HG03565 (cell line): ENCODE measurements around the gene SLC38A2.

Source experiments
- ATAC-seq: cut with Tn5 transposase; IDR thresholded peaks from one replicate; pipeline ENCODE4 v1.9.1; 2021; ENCODE audit warnings: mild to moderate bottlenecking, moderate library complexity; ENCODE audit not compliant: unreplicated experiment

SLC38A2 gene

GRCh38 chr12:46362895-46363581 lies 9.5 kb downstream of the SLC38A2 start:
- no peak for ATAC-seq

DNA sequence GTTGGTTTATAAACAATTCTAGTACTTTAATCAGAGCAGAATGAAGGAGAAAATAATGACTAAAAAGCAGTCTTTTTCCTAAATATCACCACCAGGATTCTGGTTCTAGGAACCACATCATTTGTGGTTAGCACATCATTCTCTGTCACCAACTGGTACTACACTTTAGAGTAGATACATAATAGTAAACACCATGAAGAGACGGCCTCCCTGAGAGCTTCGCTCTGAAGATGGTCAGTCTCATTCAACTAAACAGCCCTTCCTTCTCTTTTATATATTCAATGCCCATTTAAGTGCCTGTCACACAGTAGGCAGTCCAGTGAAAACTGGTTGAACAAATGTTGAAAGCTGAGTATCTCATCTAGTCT lies 10.9 kb downstream of the SLC38A2 start:
- no peak for ATAC-seq

DNA sequence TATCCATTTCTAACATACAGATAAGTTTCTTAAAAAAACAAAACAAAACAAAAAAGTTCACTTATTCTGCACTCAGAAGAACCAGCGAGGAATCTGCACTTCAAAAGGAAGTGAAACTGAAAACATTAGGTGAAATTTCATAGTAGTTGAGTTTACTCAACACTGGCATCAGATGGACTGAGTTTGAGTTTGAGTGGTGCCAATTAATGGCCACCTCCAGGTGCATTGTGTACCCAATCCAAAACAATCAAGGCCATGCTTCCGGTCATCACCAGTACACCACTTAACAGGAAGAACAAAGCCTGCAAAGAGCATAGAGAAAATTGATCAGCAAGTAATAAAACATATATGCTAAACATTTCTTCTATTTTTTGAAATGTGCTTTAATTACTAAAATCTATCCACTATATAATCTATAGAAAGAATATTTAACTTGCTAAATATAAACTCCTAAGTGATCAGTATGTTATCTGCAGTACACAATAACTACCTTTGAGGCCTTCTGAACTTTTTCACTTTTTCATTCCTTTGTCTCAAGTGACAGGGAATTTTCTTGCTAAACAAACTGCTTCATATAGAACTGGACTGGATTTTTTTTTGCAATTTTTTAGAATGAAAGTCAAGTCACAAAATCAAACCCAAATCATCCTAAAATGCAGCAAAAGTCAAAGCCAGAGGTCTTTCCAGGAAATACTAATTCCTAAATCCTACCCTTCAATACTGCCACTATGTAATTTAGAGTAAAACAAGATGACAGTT lies 11.5 kb downstream of the SLC38A2 start:
- ATAC-seq, result peak; percentile 55

GRCh38 chr12:46360370-46360769 lies 12.2 kb downstream of the SLC38A2 start:
- no peak for ATAC-seq

GRCh38 chr12:46359667-46360280 lies 12.8 kb downstream of the SLC38A2 start:
- ATAC-seq, result no peak

DNA sequence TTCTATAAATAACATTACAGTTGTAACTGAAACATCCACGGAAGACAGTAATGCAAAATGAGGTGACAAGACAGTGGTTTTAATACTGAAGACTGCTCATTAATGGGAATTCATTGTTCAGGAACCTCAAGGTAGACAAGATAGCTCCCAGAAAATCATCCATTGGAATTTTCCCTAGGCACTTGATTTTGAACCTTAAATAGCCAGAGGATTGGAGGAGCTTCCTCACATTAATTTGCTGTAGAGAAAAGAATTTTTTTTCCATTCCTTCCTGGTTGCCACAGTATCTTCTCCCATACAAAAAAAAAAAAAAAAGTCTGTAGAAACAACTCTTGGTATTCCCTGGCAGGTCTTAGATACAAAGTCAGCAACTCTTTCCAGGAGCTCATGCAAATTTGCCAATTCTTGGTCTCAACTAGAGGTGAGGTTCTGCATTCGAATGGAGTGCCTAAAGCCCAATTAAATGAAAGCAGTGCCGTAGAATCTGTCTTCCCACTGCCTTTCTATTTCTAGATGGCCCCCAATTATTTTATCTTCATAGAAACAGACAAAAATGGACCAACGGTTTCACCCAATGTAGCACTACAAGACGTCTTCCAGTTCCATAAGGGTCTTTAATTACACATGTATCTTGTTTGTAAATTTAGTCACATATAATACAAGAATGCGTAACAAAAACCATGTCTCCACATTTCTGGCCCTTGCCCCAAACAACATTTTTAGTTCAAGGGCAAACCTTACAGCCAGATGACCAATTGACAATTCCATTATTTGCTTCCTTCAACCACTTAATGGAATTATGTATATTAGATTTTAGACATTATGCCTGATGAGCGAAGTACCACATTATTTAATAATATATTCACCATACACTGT lies 13.5 kb downstream of the SLC38A2 start:
- no peak for ATAC-seq

GRCh38 chr12:46358325-46358700 lies 14.3 kb downstream of the SLC38A2 start:
- ATAC-seq, result no peak

GRCh38 chr12:46357438-46358324 lies 14.9 kb downstream of the SLC38A2 start:
- ATAC-seq, result no peak

- ATAC-seq, result no peak
Measured at GRCh38 chr12:46356655-46357437, 15.7 kb downstream of the SLC38A2 start.

DNA sequence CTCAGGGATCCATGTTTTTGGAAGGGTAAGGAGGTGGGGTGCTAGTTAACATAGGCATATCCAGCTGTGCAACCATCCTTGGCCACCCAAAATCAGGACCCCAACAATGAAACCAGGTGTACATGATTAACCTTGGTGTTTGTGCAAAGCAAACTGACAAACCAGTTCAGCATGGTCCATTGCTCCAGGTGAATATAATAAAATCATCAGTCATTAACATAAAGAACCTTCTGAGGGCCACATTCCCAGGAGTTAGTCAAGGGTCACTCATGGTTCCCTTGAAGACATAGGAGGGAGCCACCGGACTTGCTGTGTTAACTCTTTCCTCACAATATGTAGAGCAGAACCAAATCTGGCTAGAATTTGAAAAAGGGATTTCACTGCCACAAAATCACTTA lies 17.8 kb downstream of the SLC38A2 start:
- no peak for ATAC-seq

DNA sequence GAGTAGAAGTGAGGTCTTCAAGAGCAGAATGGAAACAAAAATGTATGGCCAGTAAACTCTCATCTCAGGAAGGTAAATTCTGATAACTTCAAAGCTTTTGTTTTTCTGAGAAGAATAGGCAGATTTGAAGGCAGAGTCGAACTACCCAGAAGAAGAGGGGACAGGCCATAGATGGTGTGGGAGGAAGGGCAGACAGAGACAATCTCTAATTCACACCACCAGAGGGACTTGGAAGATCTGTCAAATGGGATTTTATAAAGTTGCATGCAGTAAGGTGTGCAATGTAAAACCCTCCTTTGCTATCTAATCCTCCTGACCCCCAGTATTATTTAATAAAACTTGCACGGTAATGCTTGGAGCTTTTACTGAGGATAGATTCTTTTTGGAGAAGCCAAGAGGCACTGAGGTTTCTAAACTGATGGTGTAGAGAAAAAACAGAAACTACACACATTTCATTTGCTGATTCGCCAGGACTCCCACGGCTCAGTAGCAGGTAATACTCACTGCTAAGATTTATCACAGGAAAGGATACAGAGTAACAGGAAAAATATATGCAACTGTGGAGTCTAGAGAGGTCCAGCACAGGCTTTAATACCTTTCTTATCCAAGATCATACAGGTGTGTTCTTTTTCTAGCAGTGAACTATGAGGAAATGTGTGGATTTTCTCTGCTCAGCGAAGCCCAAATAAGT lies 18.3 kb downstream of the SLC38A2 start:
- ATAC-seq, result no peak

DNA sequence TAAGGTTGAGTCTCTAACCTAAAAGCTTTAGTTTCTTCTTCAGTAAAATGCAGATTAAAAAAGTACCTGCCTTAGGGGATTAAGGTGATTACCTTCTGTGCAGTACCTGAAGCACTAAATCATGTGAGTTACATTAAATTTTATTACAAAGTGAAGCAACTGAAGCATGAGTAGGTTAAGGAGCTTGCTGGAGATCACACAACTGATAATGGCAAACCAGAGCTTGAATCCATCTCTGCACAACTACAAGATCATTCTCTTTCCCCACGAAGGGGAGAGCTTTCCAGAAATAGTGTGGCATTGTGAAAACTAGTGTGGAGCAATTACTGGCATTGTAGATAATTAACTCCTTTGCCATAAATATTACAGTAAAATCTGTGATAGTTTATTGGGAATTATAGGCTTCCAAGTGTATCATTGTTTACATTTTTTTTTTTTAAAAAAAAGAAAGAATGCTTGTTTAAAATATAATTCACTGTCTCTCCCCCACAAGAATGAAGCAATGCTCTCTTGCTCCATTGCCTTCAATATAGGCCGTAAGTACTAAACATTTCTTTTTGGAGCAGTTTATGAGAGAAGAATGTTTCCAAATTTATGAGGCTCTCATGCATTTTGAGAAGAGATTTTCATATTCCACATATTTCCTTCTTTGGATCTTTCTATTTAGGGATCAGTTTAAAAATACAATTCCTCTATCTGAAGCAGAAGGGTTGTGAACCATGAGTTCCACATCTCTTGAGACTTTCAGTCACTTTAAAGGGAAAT lies 20.5 kb downstream of the SLC38A2 start:
- no peak for ATAC-seq

GRCh38 chr12:46351138-46351537 lies 21.4 kb downstream of the SLC38A2 start:
- no peak for ATAC-seq

DNA sequence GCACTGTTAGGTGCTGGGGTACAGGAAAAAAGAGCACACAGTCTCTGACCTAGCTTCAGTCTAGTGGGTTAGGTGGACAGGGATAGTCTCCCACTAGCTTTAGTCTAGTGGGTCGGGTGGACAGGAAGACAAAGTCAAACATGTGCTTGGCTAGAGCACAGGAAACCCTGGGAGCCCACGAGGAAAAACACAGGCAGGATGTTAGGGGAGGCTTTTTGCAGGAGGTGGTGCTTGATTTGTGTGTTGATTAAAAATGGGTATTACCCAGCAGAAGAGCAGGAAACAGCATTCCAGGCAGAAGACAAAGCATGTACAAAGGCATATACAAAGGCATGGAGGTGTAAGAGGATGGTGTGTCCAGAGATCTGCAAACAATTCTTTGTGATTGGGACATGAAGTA lies 23.3 kb downstream of the SLC38A2 start:
- ATAC-seq, result no peak

GRCh38 chr12:46343118-46343852 lies 29.3 kb downstream of the SLC38A2 start:
- no peak for ATAC-seq

- ATAC-seq, result peak; percentile 41
Measured at GRCh38 chr12:46342562-46343033, 30.0 kb downstream of the SLC38A2 start.

GRCh38 chr12:46339051-46339450 lies 33.5 kb downstream of the SLC38A2 start:
- no peak for ATAC-seq
